Adrenal gland (tissue), 5 donors: ENCODE data around the gene RABGAP1L.

Experiments used
- CTCF ChIP-seq, 6 experiments: fragments of 450-650 bp in 4 of 6; fragments of 200-600 bp in 2 of 6; sonication (generic) in 1 of 6; IDR thresholded peaks; 1 replicate in 5 of 6; 2 replicates in 1 of 6; pipeline versions ENCODE4 v1.5.1 to v1.8.0; 2016 to 2021; ENCODE audit warnings: antibody characterized with exemption in 6 of 6, mild to moderate bottlenecking in 2 of 6, moderate library complexity in 1 of 6
- POLR2A ChIP-seq, 2 donors: fragments of 450-650 bp; IDR thresholded peaks; one replicate each; pipeline ENCODE4 v1.6.1; 2017; ENCODE audit warnings: antibody characterized with exemption in 2 of 2, mild to moderate bottlenecking in 2 of 2, moderate library complexity in 1 of 2
- donor health status: DM: no; HTN: no; CAD: no.

GRCh38 chr1:174818951-174819350, 659.6 kb downstream of the RABGAP1L start:
- TF ChIP-seq POLR2A (IDR thresholded peaks at IDR 0.05) (no peak), CTCF (IDR thresholded peaks at IDR 0.05) (no peak)
